Esophagus squamous epithelium (tissue), 4 donors: ENCODE results near the gene AOPEP.

Source experiments
- POLR2A ChIP-seq, 4 donors: fragments of 450-650 bp; IDR thresholded peaks; one replicate each; pipeline ENCODE4 v1.6.1; 2017; ENCODE audit warnings: antibody characterized with exemption in 4 of 4, mild to moderate bottlenecking in 4 of 4, moderate library complexity in 3 of 4
- TF ChIP-seq, protein P1 (sequence below), 6 experiments: fragments of 450-650 bp in 4 of 6; fragments of 200-600 bp in 2 of 6; sonication (generic) in 2 of 6; IDR thresholded peaks; one replicate each; pipeline ENCODE4 v1.5.1; 2016 to 2019; ENCODE audit warnings: antibody characterized with exemption in 6 of 6, mild to moderate bottlenecking in 4 of 6, moderate library complexity in 4 of 6

GRCh38 chr9:94870465-94870792 is 143.9 kb downstream of the AOPEP start:
- TF ChIP-seq, protein P1, sequence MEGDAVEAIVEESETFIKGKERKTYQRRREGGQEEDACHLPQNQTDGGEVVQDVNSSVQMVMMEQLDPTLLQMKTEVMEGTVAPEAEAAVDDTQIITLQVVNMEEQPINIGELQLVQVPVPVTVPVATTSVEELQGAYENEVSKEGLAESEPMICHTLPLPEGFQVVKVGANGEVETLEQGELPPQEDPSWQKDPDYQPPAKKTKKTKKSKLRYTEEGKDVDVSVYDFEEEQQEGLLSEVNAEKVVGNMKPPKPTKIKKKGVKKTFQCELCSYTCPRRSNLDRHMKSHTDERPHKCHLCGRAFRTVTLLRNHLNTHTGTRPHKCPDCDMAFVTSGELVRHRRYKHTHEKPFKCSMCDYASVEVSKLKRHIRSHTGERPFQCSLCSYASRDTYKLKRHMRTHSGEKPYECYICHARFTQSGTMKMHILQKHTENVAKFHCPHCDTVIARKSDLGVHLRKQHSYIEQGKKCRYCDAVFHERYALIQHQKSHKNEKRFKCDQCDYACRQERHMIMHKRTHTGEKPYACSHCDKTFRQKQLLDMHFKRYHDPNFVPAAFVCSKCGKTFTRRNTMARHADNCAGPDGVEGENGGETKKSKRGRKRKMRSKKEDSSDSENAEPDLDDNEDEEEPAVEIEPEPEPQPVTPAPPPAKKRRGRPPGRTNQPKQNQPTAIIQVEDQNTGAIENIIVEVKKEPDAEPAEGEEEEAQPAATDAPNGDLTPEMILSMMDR (IDR thresholded peaks at IDR 0.05): no peak
- TF ChIP-seq POLR2A (IDR thresholded peaks at IDR 0.05): no peak
